Neural cell (in vitro differentiated cells): ENCODE results near the gene UBE4A. TPM values are rescaled to one million over a fixed set of nuclear protein-coding genes. Genes with fewer than 3 reads are reported as not detected.

Experiments used
- H2AFZ ChIP-seq: fragments of 200-600, 300-800 bp; sonication (generic), shearing (Covaris generic); 2 replicates; pipeline ENCODE4 v1.6.0; 2014; ENCODE audit warnings: low read depth, mild to moderate bottlenecking, antibody characterized with exemption, low read length, moderate library complexity
- H3F3A ChIP-seq: fragments of 200-600 bp; shearing (Covaris generic); 2 replicates; pipeline ENCODE4 v1.6.1; 2016; ENCODE audit warnings: mild to moderate bottlenecking, moderate library complexity, mixed read lengths, antibody characterized with exemption, low read length; ENCODE audit not compliant: insufficient read depth, poor library complexity, severe bottlenecking
- H3K27ac ChIP-seq: fragments of 200-600, 300-800 bp; sonication (generic), shearing (Covaris generic); 2 replicates; pipeline ENCODE4 v1.5.1; 2014; ENCODE audit warnings: mild to moderate bottlenecking, low read length, moderate library complexity
- H3K27me3 ChIP-seq: fragments of 300-800, 200-600 bp; sonication (generic), shearing (Covaris generic); 2 replicates; pipeline ENCODE4 v1.6.0; 2014; ENCODE audit warnings: mild to moderate bottlenecking, low read depth, low read length, moderate library complexity; ENCODE audit not compliant: insufficient read depth
- H3K36me3 ChIP-seq: fragments of 300-800, 200-600 bp; sonication (generic), shearing (Covaris generic); 2 replicates; pipeline ENCODE4 v1.5.1; 2014; ENCODE audit warnings: mild to moderate bottlenecking, antibody characterized with exemption, low read length, moderate library complexity; ENCODE audit not compliant: insufficient read depth
- H3K4me2 ChIP-seq: fragments of 300-800, 200-600 bp; sonication (generic), shearing (Covaris generic); 2 replicates; pipeline ENCODE4 v1.6.0; 2014; ENCODE audit warnings: mild to moderate bottlenecking, low read length
- H3K4me3 ChIP-seq: fragments of 300-800, 200-600 bp; sonication (generic), shearing (Covaris generic); 2 replicates; pipeline ENCODE4 v1.5.1; 2014; ENCODE audit warnings: mild to moderate bottlenecking, low read length, moderate library complexity
- H3K79me2 ChIP-seq: fragments of 200-600 bp; shearing (Covaris generic); replicated peaks from 2 replicates; pipeline ENCODE4 v1.6.0; 2014; ENCODE audit warnings: mild to moderate bottlenecking, low read length, moderate library complexity; ENCODE audit not compliant: insufficient read depth
- H3K9ac ChIP-seq: fragments of 300-800, 200-600 bp; sonication (generic), shearing (Covaris generic); 2 replicates; pipeline ENCODE4 v1.6.1; 2016; ENCODE audit warnings: mild to moderate bottlenecking, low read length, mixed read lengths
- H3K9me2 ChIP-seq: fragments of 200-600 bp; shearing (Covaris generic); 2 replicates; pipeline ENCODE4 v1.6.1; 2016; ENCODE audit warnings: mild to moderate bottlenecking, low read length, mixed read lengths; ENCODE audit not compliant: insufficient read depth
- H3K9me3 ChIP-seq: fragments of 200-600, 300-800 bp; sonication (generic), shearing (Covaris generic); 2 replicates; pipeline ENCODE4 v1.6.1; 2016; ENCODE audit warnings: mild to moderate bottlenecking, mixed run types, low read length, moderate library complexity, mixed read lengths
- H4K20me1 ChIP-seq: fragments of 200-600 bp; shearing (Covaris generic); 2 replicates; pipeline ENCODE4 v1.6.1; 2016; ENCODE audit warnings: mild to moderate bottlenecking, mixed run types; ENCODE audit not compliant: insufficient read depth
- EP300 ChIP-seq: fragments of 450-650 bp; conservative IDR thresholded peaks from 2 replicates; pipeline ENCODE4 v1.6.1; 2014; ENCODE audit warnings: antibody characterized with exemption, mild to moderate bottlenecking, moderate library complexity; ENCODE audit not compliant: poor library complexity, severe bottlenecking
- EZH2 ChIP-seq: fragments of 200-600, 300-800 bp; shearing (Covaris generic), sonication (generic); IDR thresholded peaks from 2 replicates; pipeline ENCODE4 v1.6.1; 2014; ENCODE audit warnings: antibody characterized with exemption, low read length, borderline replicate concordance, mild to moderate bottlenecking; ENCODE audit not compliant: insufficient read depth, poor library complexity, severe bottlenecking
- MXI1 ChIP-seq: fragments of 450-650 bp; conservative IDR thresholded peaks from 2 replicates; pipeline ENCODE4 v1.6.1; 2014; ENCODE audit warnings: antibody characterized with exemption, mild to moderate bottlenecking; ENCODE audit not compliant: poor library complexity, severe bottlenecking
- POLR2AphosphoS5 ChIP-seq: IDR thresholded peaks from 2 replicates; pipeline ENCODE4 v1.6.1; 2012
- RAD21 ChIP-seq: fragments of 450-650 bp; conservative IDR thresholded peaks from 2 replicates; pipeline ENCODE4 v1.6.1; 2014; ENCODE audit warnings: antibody characterized with exemption, mild to moderate bottlenecking, moderate library complexity
- REST ChIP-seq: IDR thresholded peaks from 2 replicates; pipeline ENCODE4 v1.6.1; 2012; ENCODE audit warnings: borderline replicate concordance
- SMC3 ChIP-seq: fragments of 450-650 bp; conservative IDR thresholded peaks from 2 replicates; pipeline ENCODE4 v1.6.1; 2014; ENCODE audit warnings: antibody characterized with exemption, mild to moderate bottlenecking, moderate library complexity; ENCODE audit not compliant: poor library complexity
- TAF1 ChIP-seq: IDR thresholded peaks from 2 replicates; pipeline ENCODE4 v1.6.1; 2012; ENCODE audit warnings: low read depth
- polyA plus RNA-seq: library from polyadenylated mRNA; depleted of rRNA; stranded (reverse); fragments of >200 nt; gene quantifications from 2 replicates; pipeline ENCODE4 v1.2.3, GENCODE V29; 2014
- TF ChIP-seq, protein P1 (sequence below): fragments of 450-650 bp; IDR thresholded peaks from 2 replicates; pipeline ENCODE4 v1.5.1; 2014; ENCODE audit warnings: antibody characterized with exemption, mild to moderate bottlenecking, moderate library complexity; ENCODE audit not compliant: poor library complexity, severe bottlenecking

UBE4A gene
- polyA plus RNA-seq, 1 donor from 2014 or later: 36.9 TPM

DNA sequence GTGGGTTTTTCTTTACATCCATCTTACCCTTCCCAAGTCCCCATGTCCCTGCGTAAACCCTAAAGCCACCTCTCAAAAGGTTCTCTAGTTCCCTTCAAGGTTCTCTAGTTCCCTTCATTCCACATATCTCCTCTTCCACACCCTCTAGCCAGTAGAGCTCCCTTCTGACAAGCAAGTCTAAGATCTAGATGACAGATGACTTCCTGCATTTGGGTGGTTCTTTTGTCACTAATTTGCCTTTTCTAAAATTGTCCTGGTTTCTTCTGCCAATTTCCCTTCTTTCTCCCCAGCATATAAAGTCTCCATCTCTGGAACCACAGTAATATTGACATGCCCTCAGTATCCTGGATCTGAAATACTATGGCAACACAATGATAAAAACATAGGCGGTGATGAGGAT lies 47.1 kb upstream of the UBE4A start:
- H2AFZ ChIP-seq: no peak overlapping the region
- H3K79me2 ChIP-seq: no peaks in the 10 kb centered on the region
- H3K9me3 ChIP-seq: no peaks in the 10 kb centered on the region
- no peaks in the 10 kb centered on the region for H3K36me3 ChIP-seq
- H3K9ac ChIP-seq: no peak overlapping the region
- H3K27me3 ChIP-seq: no peaks in the 10 kb centered on the region
- H3K27ac ChIP-seq: no peak overlapping the region
- TF ChIP-seq SMC3 (no peak), MXI1 (no peak), TAF1 (no peak), POLR2AphosphoS5 (no peak), EZH2 (no peak), RAD21 (no peak), REST (no peak), EP300 (no peak)
- TF ChIP-seq, protein P1, sequence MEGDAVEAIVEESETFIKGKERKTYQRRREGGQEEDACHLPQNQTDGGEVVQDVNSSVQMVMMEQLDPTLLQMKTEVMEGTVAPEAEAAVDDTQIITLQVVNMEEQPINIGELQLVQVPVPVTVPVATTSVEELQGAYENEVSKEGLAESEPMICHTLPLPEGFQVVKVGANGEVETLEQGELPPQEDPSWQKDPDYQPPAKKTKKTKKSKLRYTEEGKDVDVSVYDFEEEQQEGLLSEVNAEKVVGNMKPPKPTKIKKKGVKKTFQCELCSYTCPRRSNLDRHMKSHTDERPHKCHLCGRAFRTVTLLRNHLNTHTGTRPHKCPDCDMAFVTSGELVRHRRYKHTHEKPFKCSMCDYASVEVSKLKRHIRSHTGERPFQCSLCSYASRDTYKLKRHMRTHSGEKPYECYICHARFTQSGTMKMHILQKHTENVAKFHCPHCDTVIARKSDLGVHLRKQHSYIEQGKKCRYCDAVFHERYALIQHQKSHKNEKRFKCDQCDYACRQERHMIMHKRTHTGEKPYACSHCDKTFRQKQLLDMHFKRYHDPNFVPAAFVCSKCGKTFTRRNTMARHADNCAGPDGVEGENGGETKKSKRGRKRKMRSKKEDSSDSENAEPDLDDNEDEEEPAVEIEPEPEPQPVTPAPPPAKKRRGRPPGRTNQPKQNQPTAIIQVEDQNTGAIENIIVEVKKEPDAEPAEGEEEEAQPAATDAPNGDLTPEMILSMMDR: no peak
- no peaks in the 10 kb centered on the region for H4K20me1 ChIP-seq
- H3K4me2 ChIP-seq: no peak overlapping the region
- no peaks in the 10 kb centered on the region for H3F3A ChIP-seq
- H3K4me3 ChIP-seq: no peak overlapping the region
- no peaks in the 10 kb centered on the region for H3K9me2 ChIP-seq

DNA sequence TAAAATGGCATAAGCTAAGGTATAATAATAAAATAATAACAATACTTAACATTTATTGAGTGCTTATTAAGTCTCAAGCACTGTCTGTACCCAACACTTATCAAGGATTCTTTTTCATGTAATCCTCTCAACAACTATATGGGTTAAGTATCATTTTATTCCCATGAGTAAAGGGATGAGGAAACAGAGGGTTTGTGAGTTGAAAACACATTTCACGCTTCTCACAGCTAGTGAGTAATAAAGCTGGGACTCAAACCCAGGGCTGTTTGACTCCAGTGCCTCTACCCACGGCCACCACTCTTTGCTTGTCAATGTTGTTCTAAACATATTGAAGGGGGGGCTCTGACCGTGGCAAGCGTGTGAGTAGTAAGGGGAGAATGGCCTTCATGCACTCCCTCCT lies 46.2 kb upstream of the UBE4A start:
- Histone ChIP-seq H3K4me3 (no peak overlapping the region), H3K9me3 (no peaks in the 10 kb centered on the region), H3K36me3 (no peaks in the 10 kb centered on the region), H3F3A (no peaks in the 10 kb centered on the region), H3K9ac (no peak overlapping the region), H3K79me2 (no peaks in the 10 kb centered on the region), H4K20me1 (no peaks in the 10 kb centered on the region), H3K9me2 (no peaks in the 10 kb centered on the region), H2AFZ (no peak overlapping the region), H3K4me2 (no peak overlapping the region), H3K27ac (no peak overlapping the region), H3K27me3 (no peaks in the 10 kb centered on the region)
- TF ChIP-seq MXI1 (no peak), REST (no peak), RAD21 (no peak), TAF1 (no peak), SMC3 (no peak), POLR2AphosphoS5 (no peak), EP300 (no peak), EZH2 (no peak)
- TF ChIP-seq, protein P1: no peak
